ENCODE data around the gene USP24.

DNA sequence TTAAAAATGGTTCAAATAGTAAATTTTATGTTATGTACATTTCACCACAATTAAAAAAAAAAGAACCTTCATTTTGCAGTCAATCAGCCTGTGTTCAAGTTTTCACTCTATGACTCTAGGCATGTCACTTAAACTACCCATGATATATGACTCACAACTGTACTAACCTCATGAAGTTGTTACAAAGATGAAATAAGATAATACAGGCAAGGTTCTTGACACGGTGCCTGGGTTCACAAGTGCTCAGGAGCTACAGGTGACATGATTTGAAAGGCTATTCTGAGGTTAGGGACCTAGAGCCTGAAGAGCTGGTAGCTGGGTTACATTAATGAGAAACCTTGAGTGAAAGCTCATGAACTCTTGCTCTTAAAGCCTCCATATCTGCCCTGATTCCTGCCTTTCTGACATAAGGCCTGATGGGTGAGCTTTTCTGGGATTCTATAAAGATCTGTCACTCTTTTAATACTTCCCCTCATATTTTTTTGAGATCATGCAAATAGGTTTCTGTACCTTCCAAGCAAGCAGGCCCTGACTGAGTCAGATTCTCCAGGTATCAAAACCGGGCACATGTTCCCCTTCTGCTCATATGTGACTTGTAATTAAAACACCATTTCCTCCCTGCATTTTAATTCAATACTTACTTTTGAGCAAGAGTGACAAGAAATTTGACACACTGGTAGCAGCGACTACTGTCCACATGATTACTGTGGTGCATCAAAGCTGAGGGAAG lies 141.8 kb downstream of the USP24 start:
- TF ChIP-seq EZH2 (IDR thresholded peaks at IDR 0.05; ENCODE audit: borderline replicate concordance, insufficient read depth, low read depth, low read length, poor library complexity, severe bottlenecking): no peak
- TF ChIP-seq, protein P1, sequence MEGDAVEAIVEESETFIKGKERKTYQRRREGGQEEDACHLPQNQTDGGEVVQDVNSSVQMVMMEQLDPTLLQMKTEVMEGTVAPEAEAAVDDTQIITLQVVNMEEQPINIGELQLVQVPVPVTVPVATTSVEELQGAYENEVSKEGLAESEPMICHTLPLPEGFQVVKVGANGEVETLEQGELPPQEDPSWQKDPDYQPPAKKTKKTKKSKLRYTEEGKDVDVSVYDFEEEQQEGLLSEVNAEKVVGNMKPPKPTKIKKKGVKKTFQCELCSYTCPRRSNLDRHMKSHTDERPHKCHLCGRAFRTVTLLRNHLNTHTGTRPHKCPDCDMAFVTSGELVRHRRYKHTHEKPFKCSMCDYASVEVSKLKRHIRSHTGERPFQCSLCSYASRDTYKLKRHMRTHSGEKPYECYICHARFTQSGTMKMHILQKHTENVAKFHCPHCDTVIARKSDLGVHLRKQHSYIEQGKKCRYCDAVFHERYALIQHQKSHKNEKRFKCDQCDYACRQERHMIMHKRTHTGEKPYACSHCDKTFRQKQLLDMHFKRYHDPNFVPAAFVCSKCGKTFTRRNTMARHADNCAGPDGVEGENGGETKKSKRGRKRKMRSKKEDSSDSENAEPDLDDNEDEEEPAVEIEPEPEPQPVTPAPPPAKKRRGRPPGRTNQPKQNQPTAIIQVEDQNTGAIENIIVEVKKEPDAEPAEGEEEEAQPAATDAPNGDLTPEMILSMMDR (IDR thresholded peaks at IDR 0.05): no peak

Data from B cell (primary cell).